GM10847 (cell line): ENCODE results near the gene NUAK2.

Source experiments
- POLR2A ChIP-seq: IDR thresholded peaks from 2 replicates; pipeline ENCODE4 v1.6.1; 2011; ENCODE audit not compliant: insufficient read length; ENCODE audit errors: extremely low read depth

Gene NUAK2

DNA sequence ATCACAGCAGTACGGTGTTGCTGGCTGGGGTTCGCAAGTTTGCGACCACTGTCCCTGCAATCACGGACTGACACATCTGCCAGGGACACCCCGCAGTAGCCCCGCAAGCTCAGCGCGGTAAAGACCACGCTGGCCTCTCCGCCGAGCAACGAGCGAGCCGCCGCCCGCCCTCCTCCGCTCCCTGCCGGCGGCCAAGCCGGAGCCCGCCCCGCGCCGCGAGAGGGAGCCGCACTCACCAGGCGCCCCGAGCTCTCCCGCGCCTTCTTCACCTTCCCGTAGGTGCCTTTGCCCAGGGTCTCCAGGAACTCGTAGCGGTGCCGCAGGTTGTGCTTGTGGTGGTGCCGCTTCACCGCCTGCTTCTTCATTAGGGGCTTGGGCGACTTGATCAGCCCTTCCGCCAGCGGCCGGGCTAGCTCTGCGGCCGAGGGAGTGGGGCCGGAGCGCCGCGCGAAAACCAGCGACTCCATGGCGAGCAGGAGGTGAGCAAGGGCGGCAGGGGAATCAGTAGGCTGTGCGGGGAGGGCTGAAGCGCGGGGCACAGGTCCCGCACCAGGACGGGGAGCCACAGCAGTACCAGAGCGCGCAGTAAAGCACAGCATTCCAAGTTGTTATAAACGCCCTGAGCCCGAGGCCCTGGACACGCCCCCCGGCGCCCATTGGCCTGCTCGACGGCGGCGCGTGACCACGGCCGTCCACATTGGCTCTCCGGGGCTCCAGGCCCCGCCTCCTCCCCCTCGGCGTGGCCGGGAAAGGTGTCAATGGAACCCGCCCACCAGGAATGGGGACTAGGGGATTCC is at the start of gene NUAK2:
TSS of gene NUAK2 (minus strand) at position 584 of the 797 bp plus-strand sequence. CDS start at position 467, 117 bp downstream.
- no peak for TF ChIP-seq POLR2A

DNA sequence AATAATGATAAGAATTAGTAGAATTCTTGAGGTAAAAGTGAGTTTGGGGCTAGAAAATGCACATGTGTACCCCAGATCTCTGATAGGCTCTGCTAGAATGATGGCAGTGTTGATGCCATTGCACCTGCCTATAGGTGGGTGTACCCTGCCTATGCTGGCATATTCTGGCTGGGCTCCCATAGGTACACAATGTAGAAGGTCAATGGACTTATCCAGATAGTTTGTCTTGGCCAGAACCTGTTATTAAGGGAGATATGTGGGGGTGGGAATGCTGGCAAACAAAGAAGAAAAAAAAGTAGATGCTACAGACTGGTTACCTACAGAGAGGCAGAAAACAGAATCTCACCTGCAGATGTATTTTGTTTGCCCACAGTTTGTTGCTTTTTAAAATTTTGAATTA is 49.2 kb upstream of the NUAK2 start:
- no peak for TF ChIP-seq POLR2A

- no peak for TF ChIP-seq POLR2A
These were observed 48.2 kb upstream of the NUAK2 start for GRCh38 chr1:205369701-205370123.

- TF ChIP-seq POLR2A, result no peak
These were observed 46.9 kb upstream of the NUAK2 start for GRCh38 chr1:205368478-205368877.

DNA sequence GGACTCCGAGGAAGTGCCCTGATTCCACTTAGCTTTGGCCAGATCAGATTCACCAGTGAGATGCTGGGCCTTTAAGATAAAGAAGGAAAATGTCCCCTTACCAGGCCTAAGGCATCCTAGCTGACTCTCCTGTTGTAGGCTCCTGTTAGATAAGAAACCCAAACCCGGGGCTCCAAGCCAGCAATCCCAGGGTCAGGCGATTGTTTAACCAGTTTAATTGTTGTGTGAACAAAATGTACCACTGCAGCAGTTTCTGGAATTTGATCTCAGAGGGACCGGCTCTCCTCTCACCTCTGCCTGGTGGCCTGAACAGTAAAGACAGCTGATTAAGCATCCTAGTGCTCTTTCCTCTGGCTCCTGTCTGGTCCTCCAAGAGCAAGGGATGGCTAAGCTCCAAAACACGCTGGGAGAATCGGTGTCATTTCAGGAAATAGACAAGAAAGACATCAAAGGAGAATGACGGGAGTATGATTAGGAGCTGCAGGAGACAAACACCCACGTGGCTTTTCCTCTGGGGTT is 44.5 kb upstream of the NUAK2 start:
- TF ChIP-seq POLR2A, result no peak

GRCh38 chr1:205360891-205361290 is 39.3 kb upstream of the NUAK2 start:
- no peak for TF ChIP-seq POLR2A

DNA sequence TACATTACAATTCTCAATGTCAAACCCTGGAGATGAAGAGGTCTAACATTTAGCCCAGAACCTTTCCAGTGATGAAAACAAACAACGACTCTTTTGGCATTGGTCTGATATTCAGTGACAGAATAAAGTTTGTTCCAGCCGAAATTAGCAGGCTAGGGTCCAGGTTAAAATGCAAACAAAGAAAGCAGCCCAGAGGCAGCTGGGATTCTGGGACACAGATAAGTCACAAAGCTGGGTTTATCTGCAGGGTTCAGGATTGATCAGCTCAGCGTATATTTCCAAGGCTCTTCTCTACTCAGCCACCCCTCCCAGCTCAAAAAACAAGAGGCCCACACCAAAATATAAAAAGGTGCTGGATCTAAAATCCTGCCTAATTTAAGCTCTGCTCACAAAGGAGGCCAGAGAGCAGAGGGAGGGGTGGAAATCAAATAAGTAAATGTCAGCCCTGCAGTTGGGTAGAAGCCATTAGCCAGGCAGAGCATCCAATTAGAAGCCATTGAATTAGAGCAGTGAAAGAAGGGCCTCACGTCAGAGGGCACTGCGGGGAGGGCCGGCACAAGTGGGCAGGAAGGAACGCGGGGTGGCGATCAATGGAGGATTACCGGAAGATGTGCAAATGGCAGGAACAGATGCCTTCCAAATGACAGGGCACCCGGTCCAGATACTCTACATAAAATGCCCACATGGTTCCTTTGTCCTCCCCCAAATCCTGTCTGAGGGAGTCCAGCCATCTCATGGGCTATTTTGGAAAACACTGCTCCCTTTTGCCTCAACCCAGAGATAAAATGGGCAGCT is 38.4 kb upstream of the NUAK2 start:
- no peak for TF ChIP-seq POLR2A

DNA sequence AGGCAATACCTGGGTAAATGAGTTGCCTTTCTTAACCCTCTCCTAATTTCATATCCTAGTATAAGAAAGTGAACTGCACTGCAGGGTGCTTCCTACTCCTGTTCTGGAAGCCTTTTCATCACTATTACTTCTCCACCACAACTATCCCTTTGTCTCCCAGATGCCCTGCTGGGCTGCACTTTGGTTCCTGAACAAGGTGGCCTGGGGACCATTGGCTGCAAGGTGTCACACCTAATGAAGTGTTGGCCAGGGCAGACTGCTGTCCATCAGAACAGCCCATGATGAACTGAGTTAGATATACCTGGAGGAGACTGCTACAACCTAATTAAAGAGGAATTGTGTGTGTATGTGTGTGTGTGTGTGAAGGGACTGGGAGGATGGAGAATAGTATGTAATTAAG is 37.0 kb upstream of the NUAK2 start:
- no peak for TF ChIP-seq POLR2A

- TF ChIP-seq POLR2A, result no peak
These were observed 36.0 kb upstream of the NUAK2 start for GRCh38 chr1:205357567-205357966.

- no peak for TF ChIP-seq POLR2A
These were observed 35.0 kb upstream of the NUAK2 start, which contains the start of gene KLHDC8A for GRCh38 chr1:205356440-205357139. Gene KLHDC8A, minus strand, starts transcription at chr1:205356922. Its CDS starts 13,318 bp downstream, at chr1:205343604.

- no peak for TF ChIP-seq POLR2A
These were observed 33.5 kb upstream of the NUAK2 start for GRCh38 chr1:205355075-205355453.

- no peak for TF ChIP-seq POLR2A
These were observed 32.9 kb upstream of the NUAK2 start for GRCh38 chr1:205354259-205355074.

DNA sequence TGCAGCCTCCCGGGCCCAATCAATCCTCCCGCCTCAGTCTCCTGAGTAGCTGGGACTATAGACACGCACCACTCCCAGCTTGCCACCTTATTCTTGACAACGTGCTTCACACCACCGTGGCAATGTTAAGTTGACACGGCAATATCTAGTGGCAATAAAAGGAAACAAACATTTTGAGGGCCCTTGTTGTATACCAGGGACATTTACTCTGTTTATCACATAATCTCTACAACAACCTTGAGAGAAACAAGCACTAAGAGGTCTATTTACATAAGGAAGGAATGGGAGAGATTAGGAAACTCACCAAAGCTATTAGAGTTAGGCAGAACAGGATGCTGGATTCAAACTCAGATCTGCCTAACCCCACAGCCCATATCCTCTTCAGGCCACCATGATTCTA is 32.1 kb upstream of the NUAK2 start:
- no peak for TF ChIP-seq POLR2A

GRCh38 chr1:205353191-205353590 is 31.6 kb upstream of the NUAK2 start:
- no peak for TF ChIP-seq POLR2A
